ENCODE results near the gene SFMBT1. TPM values are rescaled to one million over a fixed set of nuclear protein-coding genes. Genes with fewer than 3 reads are reported as not detected.

Gene SFMBT1
- total and polyA plus RNA-seq, 2 of the 8 experiments (the other 6 are each of a cell fraction or from before 2014, with no cell fraction given), result 8.1 to 16.8 TPM

DNA sequence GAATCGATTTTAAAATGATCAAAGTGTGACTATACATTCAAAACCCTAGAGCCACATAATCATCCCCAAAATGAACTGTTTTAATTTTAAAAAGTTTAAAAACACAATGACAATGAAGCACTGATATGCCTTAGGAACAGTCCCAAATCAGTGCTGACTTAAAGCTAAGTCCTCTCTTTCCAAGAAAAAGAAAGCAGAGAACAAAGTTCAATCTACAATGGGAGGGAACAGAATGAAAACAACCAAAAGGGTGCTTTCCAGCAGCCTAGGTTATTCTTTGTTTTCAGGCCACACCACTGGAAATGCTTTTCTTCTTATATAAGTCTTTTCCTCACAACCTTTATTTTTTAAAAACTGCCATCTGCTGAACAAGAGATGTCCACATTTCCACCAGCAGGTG lies 141.3 kb downstream of the SFMBT1 start (continued):
- TF ChIP-seq, protein P1, sequence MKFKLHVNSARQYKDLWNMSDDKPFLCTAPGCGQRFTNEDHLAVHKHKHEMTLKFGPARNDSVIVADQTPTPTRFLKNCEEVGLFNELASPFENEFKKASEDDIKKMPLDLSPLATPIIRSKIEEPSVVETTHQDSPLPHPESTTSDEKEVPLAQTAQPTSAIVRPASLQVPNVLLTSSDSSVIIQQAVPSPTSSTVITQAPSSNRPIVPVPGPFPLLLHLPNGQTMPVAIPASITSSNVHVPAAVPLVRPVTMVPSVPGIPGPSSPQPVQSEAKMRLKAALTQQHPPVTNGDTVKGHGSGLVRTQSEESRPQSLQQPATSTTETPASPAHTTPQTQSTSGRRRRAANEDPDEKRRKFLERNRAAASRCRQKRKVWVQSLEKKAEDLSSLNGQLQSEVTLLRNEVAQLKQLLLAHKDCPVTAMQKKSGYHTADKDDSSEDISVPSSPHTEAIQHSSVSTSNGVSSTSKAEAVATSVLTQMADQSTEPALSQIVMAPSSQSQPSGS (IDR thresholded peaks at IDR 0.05; ENCODE audit: low read length), result no peak
- TF ChIP-seq FOSL1 (IDR thresholded peaks at IDR 0.05; ENCODE audit: insufficient read depth, low read depth, low read length), result no peak
- TF ChIP-seq EZH2 (IDR thresholded peaks at IDR 0.05; ENCODE audit: low read depth, low read length, severe bottlenecking), result no peak
- TF ChIP-seq SP1 (IDR thresholded peaks at IDR 0.05; ENCODE audit: low read depth, low read length), result no peak
- TF ChIP-seq NRF1 (IDR thresholded peaks at IDR 0.05; ENCODE audit: low read depth, low read length), result no peak
